ENCODE data around the gene FLT1. TPM values are rescaled to one million over a fixed set of nuclear protein-coding genes. Genes with fewer than 3 reads are reported as not detected.

The FLT1 gene
- total RNA-seq, 1 donor from 2014 or later: 46.3 TPM

- DNase-seq: no peak
These were observed 70.4 kb downstream of the FLT1 start for GRCh38 chr13:28424541-28424940.

- no peak for DNase-seq
These were observed 71.9 kb downstream of the FLT1 start for GRCh38 chr13:28423010-28423409.

GRCh38 chr13:28421676-28422410 lies 73.1 kb downstream of the FLT1 start:
- no peak for DNase-seq

- DNase-seq: no peak
These were observed 74.2 kb downstream of the FLT1 start for GRCh38 chr13:28420704-28421103.

- no peak for DNase-seq
These were observed 78.9 kb downstream of the FLT1 start for GRCh38 chr13:28415994-28416421.

GRCh38 chr13:28413999-28414398 lies 80.9 kb downstream of the FLT1 start:
- no peak for DNase-seq

- DNase-seq: no peak
These were observed 81.9 kb downstream of the FLT1 start for GRCh38 chr13:28412981-28413380.

GRCh38 chr13:28411831-28412353 lies 83.0 kb downstream of the FLT1 start:
- no peak for DNase-seq

- no peak for DNase-seq
These were observed 84.8 kb downstream of the FLT1 start for GRCh38 chr13:28410096-28410495.

- DNase-seq: no peak
These were observed 85.3 kb downstream of the FLT1 start for GRCh38 chr13:28409648-28410047.

GRCh38 chr13:28408863-28409262 lies 86.1 kb downstream of the FLT1 start:
- DNase-seq: no peak

GRCh38 chr13:28408235-28408848 lies 86.6 kb downstream of the FLT1 start:
- peak; percentile 13 for DNase-seq

- no peak for DNase-seq
These were observed 88.1 kb downstream of the FLT1 start for GRCh38 chr13:28406733-28407266.

GRCh38 chr13:28402057-28402381 lies 92.9 kb downstream of the FLT1 start:
- DNase-seq: no peak

- DNase-seq: no peak
These were observed 93.4 kb downstream of the FLT1 start for GRCh38 chr13:28401303-28402056.

GRCh38 chr13:28396053-28396452 lies 98.9 kb downstream of the FLT1 start:
- DNase-seq: no peak

GRCh38 chr13:28394422-28394821 lies 100.5 kb downstream of the FLT1 start:
- no peak for DNase-seq

- no peak for DNase-seq
These were observed 101.9 kb downstream of the FLT1 start for GRCh38 chr13:28392896-28393505.

GRCh38 chr13:28392428-28392827 lies 102.5 kb downstream of the FLT1 start:
- DNase-seq: no peak

GRCh38 chr13:28387740-28388501 lies 107.0 kb downstream of the FLT1 start:
- no peak for DNase-seq

- DNase-seq: no peak
These were observed 109.6 kb downstream of the FLT1 start for GRCh38 chr13:28385362-28385761.

- no peak for DNase-seq
These were observed 110.1 kb downstream of the FLT1 start for GRCh38 chr13:28384789-28385188.
